ENCODE measurements around the gene VSIG8.
A peak's percentile ranks its signal among the peaks of the same experiment; 100 is the strongest.

The VSIG8 gene

DNA sequence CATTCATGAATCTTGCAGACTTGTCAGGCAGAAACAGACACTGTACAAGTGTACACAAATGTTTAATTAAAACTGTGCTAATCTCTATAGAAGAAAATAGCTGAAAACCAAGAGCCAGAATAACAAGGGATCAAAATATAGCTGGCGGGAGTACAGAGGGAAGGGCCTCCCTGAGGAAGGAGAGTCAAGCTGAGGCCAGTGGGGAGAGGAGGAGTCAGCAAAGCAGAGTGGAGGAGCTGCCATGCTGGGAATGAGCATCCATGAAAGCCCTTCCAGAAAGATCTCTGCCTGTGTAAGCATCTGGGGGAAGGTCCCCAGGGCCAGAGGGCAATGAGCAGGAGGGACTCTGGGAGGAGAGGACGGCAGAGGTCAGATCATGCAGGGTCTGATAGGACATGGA is 20.7 kb downstream of the VSIG8 start:
- peaks cover 12% of the 10 kb centered on the region for H3K27me3 Mint-ChIP-seq (ENCODE audit: low read depth)
- no peaks in the 10 kb centered on the region for H3K36me3 Mint-ChIP-seq (ENCODE audit: low read depth)
- H3K27ac Mint-ChIP-seq: no peak overlapping the region
- no peaks in the 10 kb centered on the region for H3K9me3 Mint-ChIP-seq
- no peak for DNase-seq (ENCODE audit: low spot score)
- H3K4me3 Mint-ChIP-seq: no peak overlapping the region
- peaks cover 5% of the 10 kb centered on the region for H3K4me1 Mint-ChIP-seq (ENCODE audit: low read depth)

DNA sequence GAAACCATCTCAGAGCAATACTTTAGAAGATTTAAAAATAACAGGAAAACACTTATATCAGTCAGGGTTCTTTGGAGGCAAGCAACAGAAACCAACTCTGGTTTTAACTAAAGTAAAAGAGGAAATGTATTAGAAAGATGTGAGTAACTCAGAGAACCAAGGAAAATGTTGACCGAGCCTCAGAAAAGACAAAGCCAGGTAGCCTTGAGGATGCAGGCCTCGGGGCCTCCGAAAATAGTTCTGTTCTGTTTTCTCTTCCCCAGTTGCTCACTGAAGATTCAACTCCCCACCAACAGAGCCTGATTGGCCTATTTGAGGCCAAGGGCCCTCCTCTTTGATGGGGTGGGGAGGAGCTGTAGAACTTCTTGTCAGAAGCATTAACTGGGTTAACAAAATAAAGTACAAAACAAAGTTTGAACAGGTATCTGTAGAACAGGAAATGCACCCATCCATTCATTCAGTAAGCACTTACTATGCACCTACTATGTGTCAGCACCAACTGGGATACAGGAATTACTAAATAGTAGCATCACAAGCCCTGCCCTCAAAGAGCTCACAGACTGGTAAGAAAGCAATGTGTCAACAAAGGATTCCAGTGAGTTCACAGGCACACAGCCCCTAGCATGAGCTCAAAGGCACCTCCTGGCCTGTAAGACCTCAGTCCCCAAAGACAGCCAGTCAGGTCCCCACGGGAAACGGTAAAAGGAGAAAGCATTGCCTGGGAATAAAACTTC is 23.2 kb downstream of the VSIG8 start:
- no peaks in the 10 kb centered on the region for H3K9me3 Mint-ChIP-seq
- H3K4me1 Mint-ChIP-seq (ENCODE audit: low read depth): peaks cover 5% of the 10 kb centered on the region
- no peaks in the 10 kb centered on the region for H3K36me3 Mint-ChIP-seq (ENCODE audit: low read depth)
- H3K4me3 Mint-ChIP-seq: no peak overlapping the region
- no peak overlapping the region for H3K27ac Mint-ChIP-seq
- DNase-seq (ENCODE audit: low spot score): no peak
- peaks cover 7% of the 10 kb centered on the region for H3K27me3 Mint-ChIP-seq (ENCODE audit: low read depth)

DNA sequence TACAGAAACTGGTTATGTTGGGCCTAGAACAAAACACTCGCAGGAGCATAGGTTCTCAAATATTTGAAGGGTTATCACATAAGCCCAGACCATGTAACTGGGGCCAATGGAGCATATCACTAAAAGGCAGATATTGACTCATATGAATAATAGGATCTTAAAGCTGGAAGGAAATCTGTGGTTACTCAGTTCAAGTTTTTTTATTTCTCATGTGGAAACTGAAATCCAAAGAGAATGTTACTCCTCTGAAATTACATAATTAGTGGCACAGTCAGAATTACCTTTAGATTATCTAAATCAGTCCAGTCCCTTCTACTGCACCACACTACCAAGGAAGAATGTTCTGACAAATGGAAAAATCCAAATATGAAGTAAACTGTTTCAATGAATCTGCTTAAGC is 23.7 kb downstream of the VSIG8 start:
- peaks cover 2% of the 10 kb centered on the region for H3K27me3 Mint-ChIP-seq (ENCODE audit: low read depth)
- H3K4me1 Mint-ChIP-seq (ENCODE audit: low read depth): peaks cover 5% of the 10 kb centered on the region
- H3K9me3 Mint-ChIP-seq: no peaks in the 10 kb centered on the region
- no peak overlapping the region for H3K27ac Mint-ChIP-seq
- no peaks in the 10 kb centered on the region for H3K36me3 Mint-ChIP-seq (ENCODE audit: low read depth)
- H3K4me3 Mint-ChIP-seq: no peak overlapping the region
- DNase-seq (ENCODE audit: low spot score): no peak

DNA sequence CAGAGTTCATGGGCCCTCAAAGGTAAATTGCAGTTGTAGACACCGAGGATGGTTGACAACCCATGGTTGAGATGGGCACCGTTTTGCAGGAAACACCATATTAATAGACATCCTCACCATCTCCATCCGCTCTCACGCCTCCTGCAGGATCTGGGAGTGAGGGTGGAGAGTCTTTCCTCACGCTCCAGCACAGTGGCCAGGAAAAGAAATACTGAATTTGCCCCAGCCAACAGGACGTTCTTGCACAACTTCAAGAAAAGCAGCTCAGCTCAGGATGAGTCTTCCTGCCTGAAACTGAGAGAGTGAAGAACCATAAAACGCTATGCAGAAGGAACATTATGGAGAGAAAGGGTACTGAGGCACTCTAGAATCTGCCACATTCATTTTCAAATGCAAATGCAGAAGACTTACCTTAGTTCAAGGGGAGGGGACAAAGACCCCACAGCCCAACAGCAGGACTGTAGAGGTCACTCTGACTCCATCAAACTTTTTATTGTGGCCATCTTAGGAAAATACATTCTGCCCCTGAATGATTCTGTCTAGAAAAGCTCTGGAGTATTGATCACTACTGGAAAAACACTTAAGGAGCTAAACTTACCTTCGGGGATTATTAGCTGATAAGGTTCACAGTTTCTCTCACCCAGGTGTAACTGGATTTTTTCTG is 26.5 kb downstream of the VSIG8 start:
- no peaks in the 10 kb centered on the region for H3K36me3 Mint-ChIP-seq (ENCODE audit: low read depth)
- DNase-seq (ENCODE audit: low spot score): no peak
- peaks cover 5% of the 10 kb centered on the region for H3K4me1 Mint-ChIP-seq (ENCODE audit: low read depth)
- H3K27ac Mint-ChIP-seq: no peak overlapping the region
- H3K9me3 Mint-ChIP-seq: no peaks in the 10 kb centered on the region
- no peaks in the 10 kb centered on the region for H3K27me3 Mint-ChIP-seq (ENCODE audit: low read depth)
- no peak overlapping the region for H3K4me3 Mint-ChIP-seq

DNA sequence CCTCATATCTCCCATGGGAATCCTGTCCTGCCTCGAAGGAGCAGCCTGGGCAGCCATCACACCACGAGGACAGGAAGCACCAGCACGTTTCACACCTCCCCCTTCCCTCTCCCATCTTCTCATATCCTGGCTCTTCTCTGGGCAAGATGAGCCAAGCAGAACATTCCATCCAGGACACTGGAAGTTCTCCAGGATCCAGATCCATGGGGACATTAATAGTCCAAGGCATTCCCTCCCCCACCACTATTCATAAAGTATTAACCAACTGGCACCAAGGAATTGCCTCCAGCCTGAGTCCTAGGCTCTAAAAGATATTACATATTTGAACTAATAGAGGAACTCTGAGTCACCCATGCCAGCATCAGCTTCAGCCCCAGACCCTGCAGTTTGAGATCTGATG is 27.1 kb downstream of the VSIG8 start:
- no peaks in the 10 kb centered on the region for H3K36me3 Mint-ChIP-seq (ENCODE audit: low read depth)
- no peak overlapping the region for H3K4me3 Mint-ChIP-seq
- no peaks in the 10 kb centered on the region for H3K27me3 Mint-ChIP-seq (ENCODE audit: low read depth)
- no peak overlapping the region for H3K27ac Mint-ChIP-seq
- DNase-seq (ENCODE audit: low spot score): no peak
- H3K4me1 Mint-ChIP-seq (ENCODE audit: low read depth): peaks cover 5% of the 10 kb centered on the region
- no peaks in the 10 kb centered on the region for H3K9me3 Mint-ChIP-seq

DNA sequence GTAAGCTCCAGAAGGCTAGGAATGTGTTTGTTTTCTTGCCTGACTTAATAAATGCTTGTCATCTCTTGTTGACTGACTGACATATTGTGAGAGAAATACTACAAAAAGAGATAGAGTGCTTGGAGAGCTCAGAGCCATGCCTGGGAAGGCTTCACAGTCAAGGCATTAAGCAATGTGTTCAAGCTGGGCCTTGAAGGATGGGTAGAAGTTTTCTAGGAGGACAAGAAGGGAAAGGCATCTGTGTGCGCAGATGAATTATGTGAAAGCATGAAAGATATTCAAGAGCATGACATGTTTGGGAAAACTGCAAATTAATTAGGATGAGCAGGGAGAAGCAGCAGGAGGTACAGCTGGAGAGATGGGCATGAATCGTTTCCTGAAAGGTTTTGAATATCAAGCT is 30.1 kb downstream of the VSIG8 start:
- Mint-ChIP-seq H3K36me3 (ENCODE audit: low read depth) (no peaks in the 10 kb centered on the region), H3K27me3 (ENCODE audit: low read depth) (no peaks in the 10 kb centered on the region), H3K9me3 (no peaks in the 10 kb centered on the region), H3K4me1 (ENCODE audit: low read depth) (peaks cover 12% of the 10 kb centered on the region), H3K27ac (no peak overlapping the region), H3K4me3 (no peak overlapping the region)
- no peak for DNase-seq (ENCODE audit: low spot score)

DNA sequence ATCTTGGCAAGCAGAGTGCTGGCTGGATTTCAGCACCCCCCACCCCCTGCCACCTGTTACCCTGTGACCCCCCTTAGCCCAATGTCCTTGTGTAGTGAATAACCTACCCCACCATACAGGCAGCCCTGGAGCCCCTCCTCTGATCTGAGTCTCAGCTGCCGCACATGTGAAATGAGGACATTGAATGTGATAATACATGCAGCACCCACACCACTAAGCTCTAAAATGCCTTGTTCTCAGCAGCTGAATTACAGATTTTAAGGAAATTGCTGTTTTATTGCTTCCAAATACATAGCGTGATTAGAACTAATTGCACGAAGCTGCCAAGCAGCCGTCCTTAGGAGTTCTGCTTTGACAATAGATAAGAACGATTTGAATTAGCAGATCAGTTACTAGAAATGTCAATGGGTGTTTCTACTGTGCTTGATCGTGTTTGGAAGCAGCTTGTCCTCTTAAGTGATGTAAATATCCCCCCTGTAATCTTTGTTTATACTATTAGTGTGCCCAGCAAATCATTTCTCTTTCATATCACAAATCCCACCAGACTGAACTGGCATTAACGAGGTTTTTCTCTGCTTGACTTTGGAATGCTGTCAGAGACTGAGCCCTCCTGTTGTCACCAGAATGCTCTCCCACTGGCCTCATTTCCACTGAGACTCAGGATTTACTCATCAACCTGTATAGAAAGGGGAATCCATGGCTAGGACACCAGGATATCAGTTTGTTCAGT is 30.9 kb downstream of the VSIG8 start:
- H3K9me3 Mint-ChIP-seq: no peaks in the 10 kb centered on the region
- peaks cover 19% of the 10 kb centered on the region for H3K4me1 Mint-ChIP-seq (ENCODE audit: low read depth)
- no peak overlapping the region for H3K4me3 Mint-ChIP-seq
- no peak for DNase-seq (ENCODE audit: low spot score)
- H3K36me3 Mint-ChIP-seq (ENCODE audit: low read depth): peaks cover 2% of the 10 kb centered on the region
- no peaks in the 10 kb centered on the region for H3K27me3 Mint-ChIP-seq (ENCODE audit: low read depth)
- no peak overlapping the region for H3K27ac Mint-ChIP-seq

DNA sequence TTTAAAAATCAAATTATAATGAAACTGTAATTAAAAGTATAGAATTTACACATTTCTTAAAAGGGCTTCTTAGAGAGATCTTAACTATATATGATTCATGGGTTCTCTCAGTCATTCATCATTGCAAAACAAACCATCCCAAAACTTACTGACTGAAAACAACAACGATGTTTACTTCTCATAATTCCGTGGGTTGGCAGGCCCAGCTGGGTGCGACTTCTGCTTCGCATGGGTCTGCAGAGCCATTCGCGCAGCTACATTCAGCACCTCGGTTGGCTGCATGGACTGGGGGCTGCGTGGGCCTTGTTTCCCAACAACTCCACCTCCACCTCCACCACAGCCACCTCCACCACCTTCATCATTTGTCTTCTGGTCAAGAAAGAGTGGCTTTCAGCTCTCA is 31.7 kb downstream of the VSIG8 start:
- Mint-ChIP-seq H3K4me3 (no peak overlapping the region), H3K4me1 (ENCODE audit: low read depth) (peaks cover 27% of the 10 kb centered on the region), H3K27ac (no peak overlapping the region), H3K36me3 (ENCODE audit: low read depth) (peaks cover 2% of the 10 kb centered on the region), H3K27me3 (ENCODE audit: low read depth) (no peaks in the 10 kb centered on the region), H3K9me3 (no peaks in the 10 kb centered on the region)
- DNase-seq (ENCODE audit: low spot score): no peak

DNA sequence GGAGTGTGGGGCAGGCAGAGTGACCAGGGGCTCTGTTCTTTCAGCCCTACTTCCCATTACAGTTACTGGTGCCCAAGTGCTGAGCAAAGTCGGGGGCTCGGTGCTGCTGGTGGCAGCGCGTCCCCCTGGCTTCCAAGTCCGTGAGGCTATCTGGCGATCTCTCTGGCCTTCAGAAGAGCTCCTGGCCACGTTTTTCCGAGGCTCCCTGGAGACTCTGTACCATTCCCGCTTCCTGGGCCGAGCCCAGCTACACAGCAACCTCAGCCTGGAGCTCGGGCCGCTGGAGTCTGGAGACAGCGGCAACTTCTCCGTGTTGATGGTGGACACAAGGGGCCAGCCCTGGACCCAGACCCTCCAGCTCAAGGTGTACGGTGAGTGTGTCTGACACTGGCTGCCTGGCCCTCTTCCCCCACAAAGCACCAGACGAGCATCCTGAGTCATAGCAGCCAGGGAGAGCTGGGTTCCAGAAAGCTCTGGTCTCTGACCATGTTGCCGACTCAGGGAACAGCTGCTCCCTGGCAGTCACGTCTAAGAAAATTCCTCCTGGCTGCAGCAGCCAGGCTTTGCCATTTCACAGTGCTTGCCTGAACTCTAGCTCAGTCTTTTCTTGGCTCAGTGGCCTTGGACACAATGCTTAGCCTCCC is 32.5 kb downstream of the VSIG8 start:
- H3K27ac Mint-ChIP-seq: no peak overlapping the region
- H3K4me3 Mint-ChIP-seq: no peak overlapping the region
- no peak for DNase-seq (ENCODE audit: low spot score)
- H3K27me3 Mint-ChIP-seq (ENCODE audit: low read depth): peaks cover 4% of the 10 kb centered on the region
- H3K9me3 Mint-ChIP-seq: no peaks in the 10 kb centered on the region
- H3K36me3 Mint-ChIP-seq (ENCODE audit: low read depth): peaks cover 2% of the 10 kb centered on the region
- H3K4me1 Mint-ChIP-seq (ENCODE audit: low read depth): peaks cover 33% of the 10 kb centered on the region

DNA sequence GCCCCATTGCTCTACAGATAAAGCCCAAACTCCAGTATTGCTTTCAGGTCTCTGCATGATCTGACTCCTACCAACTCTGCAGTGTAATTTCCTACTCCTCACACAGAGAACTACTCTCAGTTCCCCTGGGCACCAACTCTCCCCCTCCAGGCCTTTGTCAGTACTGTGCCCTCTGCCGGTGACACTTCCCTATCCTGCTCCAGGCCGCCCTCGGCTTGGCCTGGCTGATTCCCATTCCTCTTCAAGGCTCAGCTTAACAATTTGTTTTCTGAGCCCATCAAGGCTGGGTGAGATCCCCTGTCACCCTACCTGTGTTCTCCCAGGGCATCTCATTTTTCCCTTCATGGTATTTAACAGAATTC is 33.2 kb downstream of the VSIG8 start:
- Mint-ChIP-seq H3K36me3 (ENCODE audit: low read depth) (peaks cover 2% of the 10 kb centered on the region), H3K27ac (no peak overlapping the region), H3K9me3 (no peaks in the 10 kb centered on the region), H3K4me1 (ENCODE audit: low read depth) (peaks cover 36% of the 10 kb centered on the region), H3K27me3 (ENCODE audit: low read depth) (peaks cover 7% of the 10 kb centered on the region), H3K4me3 (no peak overlapping the region)
- no peak for DNase-seq (ENCODE audit: low spot score)

DNA sequence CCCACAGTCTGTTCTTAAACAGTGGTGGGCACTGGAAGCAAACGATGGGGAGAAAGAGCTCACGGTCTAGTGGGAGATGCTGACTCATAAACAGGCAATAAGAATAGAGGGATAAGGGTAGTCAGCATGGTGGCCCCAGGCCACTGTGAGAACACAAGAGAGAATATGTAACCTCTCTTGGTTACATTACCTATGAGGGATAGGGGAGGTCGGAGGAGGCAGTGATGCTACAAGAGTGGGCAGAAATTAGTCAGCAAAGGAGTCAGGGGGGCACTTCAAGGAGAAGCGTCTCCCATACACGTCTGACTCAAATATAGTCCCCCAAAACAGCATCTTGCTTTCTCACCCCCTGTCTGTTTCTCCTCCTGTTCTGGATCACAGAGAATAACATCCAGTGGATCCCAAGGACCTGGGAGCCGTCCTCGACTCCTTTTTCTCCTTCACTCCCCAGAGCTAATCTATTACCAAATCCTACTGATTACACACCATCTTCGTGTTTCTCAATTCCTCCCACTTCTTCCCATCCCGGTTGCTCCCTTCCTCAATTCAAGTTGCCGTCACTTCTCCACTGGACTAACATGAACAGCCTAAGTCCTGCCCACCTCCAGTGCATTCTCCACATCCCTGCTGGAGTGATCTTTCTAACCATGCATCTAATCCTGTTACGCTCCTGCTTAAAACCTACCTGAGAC is 33.7 kb downstream of the VSIG8 start:
- no peak overlapping the region for H3K27ac Mint-ChIP-seq
- no peak for DNase-seq (ENCODE audit: low spot score)
- H3K27me3 Mint-ChIP-seq (ENCODE audit: low read depth): peaks cover 9% of the 10 kb centered on the region
- H3K36me3 Mint-ChIP-seq (ENCODE audit: low read depth): peaks cover 2% of the 10 kb centered on the region
- H3K4me1 Mint-ChIP-seq (ENCODE audit: low read depth): peaks cover 36% of the 10 kb centered on the region
- H3K4me3 Mint-ChIP-seq: no peak overlapping the region
- H3K9me3 Mint-ChIP-seq: no peaks in the 10 kb centered on the region

DNA sequence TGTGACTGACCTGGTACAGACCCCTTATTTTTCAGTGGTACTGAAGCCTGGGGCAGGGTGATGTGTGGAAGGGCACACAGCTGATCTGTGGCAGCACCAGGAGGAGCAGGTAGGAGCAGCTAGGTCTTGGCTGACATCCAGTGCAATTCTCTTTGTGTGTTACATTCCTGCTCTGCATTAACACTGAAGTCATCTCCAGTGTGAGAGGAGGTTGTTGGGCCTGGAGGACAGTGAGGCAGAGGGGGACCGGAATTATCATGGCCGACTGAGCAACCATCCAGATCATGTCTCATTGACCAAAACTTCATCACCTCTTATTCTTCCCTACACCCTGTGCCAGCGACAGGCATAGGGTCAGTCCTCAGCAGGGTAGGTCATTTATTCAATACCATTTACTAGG is 34.3 kb downstream of the VSIG8 start:
- H3K36me3 Mint-ChIP-seq (ENCODE audit: low read depth): peaks cover 2% of the 10 kb centered on the region
- H3K4me1 Mint-ChIP-seq (ENCODE audit: low read depth): peaks cover 36% of the 10 kb centered on the region
- no peak for DNase-seq (ENCODE audit: low spot score)
- H3K27me3 Mint-ChIP-seq (ENCODE audit: low read depth): peaks cover 12% of the 10 kb centered on the region
- no peak overlapping the region for H3K4me3 Mint-ChIP-seq
- no peak overlapping the region for H3K27ac Mint-ChIP-seq
- H3K9me3 Mint-ChIP-seq: no peaks in the 10 kb centered on the region

DNA sequence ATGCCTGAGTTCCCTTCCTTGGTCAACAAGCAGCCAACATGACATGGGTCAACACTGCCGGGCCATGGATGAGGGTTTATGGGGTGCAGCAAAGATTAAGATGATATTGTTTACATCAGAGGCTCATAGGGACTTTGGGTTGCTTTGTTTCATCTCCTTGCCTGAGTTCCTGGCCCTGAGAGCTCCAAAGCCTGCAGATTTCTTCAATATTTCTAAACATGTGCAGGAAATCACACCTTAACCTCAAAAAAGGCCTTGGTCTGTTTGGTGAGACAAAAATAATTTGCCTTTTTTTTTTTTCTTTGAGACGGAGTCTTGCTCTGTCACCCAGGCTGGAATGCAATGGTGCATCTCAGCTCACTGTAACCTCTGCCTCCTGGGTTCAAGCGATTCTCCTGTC is 34.9 kb downstream of the VSIG8 start:
- Mint-ChIP-seq H3K4me1 (ENCODE audit: low read depth) (peaks cover 36% of the 10 kb centered on the region), H3K9me3 (no peaks in the 10 kb centered on the region), H3K27me3 (ENCODE audit: low read depth) (peaks cover 16% of the 10 kb centered on the region), H3K27ac (no peak overlapping the region), H3K36me3 (ENCODE audit: low read depth) (peaks cover 2% of the 10 kb centered on the region), H3K4me3 (peak overlapping the region; percentile 19)
- no peak for DNase-seq (ENCODE audit: low spot score)
